OCI-LY3 (cell line): Measurements from ENCODE around the gene ADAMTS6.

Experiments
- CTCF ChIP-seq: fragments of 200-600, 300-600 bp; sonication (generic); IDR thresholded peaks from 2 replicates; pipeline ENCODE4 v1.5.1; 2014; ENCODE audit warnings: antibody characterized with exemption, low read length, low read depth
- EZH2phosphoT487 ChIP-seq: fragments of 200-600 bp; shearing (Covaris generic); IDR thresholded peaks from 2 replicates; pipeline ENCODE4 v1.6.1; 2018; ENCODE audit warnings: antibody characterized with exemption, mixed run types, low read depth

GRCh38 chr5:65459995-65460394 is 21.7 kb downstream of the ADAMTS6 start:
- TF ChIP-seq CTCF, result no peak
- no peak for TF ChIP-seq EZH2phosphoT487
